Endothelial cell of umbilical vein (primary cell): ENCODE results near the gene YIPF3. TPM values are rescaled to one million over a fixed set of nuclear protein-coding genes. Genes with fewer than 3 reads are reported as not detected.
A peak's percentile ranks its signal among the peaks of the same experiment; 100 is the strongest.

Experiments
- BruUV-seq: library from RNA; stranded (reverse); fragments of 400-500 nt; replicated peaks from 2 replicates; lab custom pipeline; 2021; lab: Mats Ljungman, UMichigan
- CTCF ChIA-PET: fragments of 300-600, 350-600 bp; sonication (Branson Sonifier 250); formaldehyde crosslinking; loops from one replicate; lab custom pipeline; 2021; ENCODE audit warnings: antibody characterized with exemption, inconsistent platforms; lab: Charles Lee
- POLR2A ChIA-PET: fragments of 300-600, 350-600 bp; sonication (Branson Sonifier 250); formaldehyde crosslinking; loops from one replicate; lab custom pipeline; 2021; ENCODE audit warnings: antibody characterized with exemption, inconsistent platforms; lab: Charles Lee
- DNase-seq: peaks from one replicate; pipeline ENCODE4 v3.0.0-alpha.2; 2011; ENCODE audit warnings: low read depth, low spot score
- FAIRE-seq: peaks from 2 replicates; lab custom pipeline; 2011; peaks lifted over from hg19 to GRCh38; lab: Jason Lieb, UNC
- H2AFZ ChIP-seq: 2 replicates; pipeline ENCODE4 v1.6.0; 2012; ENCODE audit warnings: low read depth, low read length, control low read depth, inconsistent platforms
- H3K27ac ChIP-seq: 2 replicates; pipeline ENCODE4 v1.5.1; 2011; ENCODE audit warnings: low read depth, mild to moderate bottlenecking, control low read depth, low read length, moderate library complexity; ENCODE audit not compliant: insufficient read depth
- H3K27me3 ChIP-seq, 2 experiments: 2 replicates each; pipeline versions ENCODE4 v1.6.0 to v1.6.1; 2011; ENCODE audit warnings: low read length in 2 of 2, mixed read lengths in 1 of 2; ENCODE audit not compliant: control insufficient read depth in 2 of 2, insufficient read depth in 2 of 2
- H3K36me3 ChIP-seq, 2 experiments: 2 replicates in 1 of 2; 3 replicates in 1 of 2; pipeline ENCODE4 v1.5.1; 2011; ENCODE audit warnings: low read length in 2 of 2, mild to moderate bottlenecking in 1 of 2, moderate library complexity in 1 of 2; ENCODE audit not compliant: control insufficient read depth in 2 of 2, insufficient read depth in 2 of 2; ENCODE audit errors: extremely low read depth in 1 of 2
- H3K4me1 ChIP-seq: 3 replicates; pipeline ENCODE4 v1.5.1; 2011; ENCODE audit warnings: mild to moderate bottlenecking, low read length; ENCODE audit not compliant: control insufficient read depth, insufficient read depth; ENCODE audit errors: extremely low read depth
- H3K4me2 ChIP-seq: 2 replicates; pipeline ENCODE4 v1.6.1; 2011; ENCODE audit warnings: low read length, control low read depth, mixed read lengths; ENCODE audit not compliant: insufficient read depth
- H3K4me3 ChIP-seq, 3 experiments: fragments of 200-600 bp in 1 of 3; sonication (generic), shearing (Covaris generic) in 1 of 3; replicated peaks in 1 of 3; 2 replicates each; pipeline ENCODE4 v1.5.1; 2011 to 2016; ENCODE audit warnings: control low read depth in 3 of 3, low read length in 3 of 3, mild to moderate bottlenecking in 2 of 3, inconsistent platforms in 1 of 3, low read depth in 1 of 3, moderate library complexity in 1 of 3; ENCODE audit not compliant: insufficient read depth in 1 of 3
- H3K79me2 ChIP-seq: 2 replicates; pipeline ENCODE4 v1.6.0; 2012; ENCODE audit warnings: low read length, inconsistent platforms; ENCODE audit not compliant: control insufficient read depth, insufficient read depth
- H3K9ac ChIP-seq: replicated peaks from 2 replicates; pipeline ENCODE3; 2011; ENCODE audit warnings: low read length, control low read depth; ENCODE audit not compliant: insufficient read depth; ENCODE audit errors: extremely low read depth
- H3K9me1 ChIP-seq: replicated peaks from 3 replicates; pipeline ENCODE4 v1.6.0; 2011; ENCODE audit warnings: mild to moderate bottlenecking, low read length; ENCODE audit not compliant: control insufficient read depth, insufficient read depth; ENCODE audit errors: extremely low read depth
- H3K9me3 ChIP-seq: replicated peaks from 2 replicates; pipeline ENCODE4 v1.5.1; 2012; ENCODE audit warnings: low read length, inconsistent platforms; ENCODE audit not compliant: control insufficient read depth, insufficient read depth
- H4K20me1 ChIP-seq: replicated peaks from 2 replicates; pipeline ENCODE3; 2011; ENCODE audit warnings: mild to moderate bottlenecking, low read length; ENCODE audit not compliant: control insufficient read depth, insufficient read depth; ENCODE audit errors: extremely low read depth
- EZH2 ChIP-seq: IDR thresholded peaks from 2 replicates; pipeline ENCODE4 v1.6.1; 2012; ENCODE audit warnings: borderline replicate concordance, low read depth, mild to moderate bottlenecking, moderate library complexity, low read length, inconsistent platforms; ENCODE audit not compliant: severe bottlenecking
- FOS ChIP-seq: IDR thresholded peaks from 2 replicates; pipeline ENCODE4 v1.6.1; 2011; ENCODE audit warnings: mild to moderate bottlenecking, low read length, moderate library complexity, borderline replicate concordance; ENCODE audit not compliant: insufficient read depth
- GATA2 ChIP-seq: IDR thresholded peaks from 2 replicates; pipeline ENCODE4 v1.7.0; 2011; ENCODE audit warnings: low read depth, mild to moderate bottlenecking, moderate library complexity, mixed read lengths, low read length; ENCODE audit not compliant: insufficient read length, insufficient read depth
- JUN ChIP-seq: IDR thresholded peaks from 2 replicates; pipeline ENCODE4 v1.6.1; 2011; ENCODE audit warnings: borderline replicate concordance, low read depth; ENCODE audit not compliant: insufficient read length, insufficient read depth
- MAX ChIP-seq: IDR thresholded peaks from 2 replicates; pipeline ENCODE4 v1.6.1; 2011; ENCODE audit not compliant: insufficient read depth, insufficient read length
- MYC ChIP-seq: IDR thresholded peaks from one replicate; pipeline ENCODE4 v1.6.1; 2011; ENCODE audit warnings: mild to moderate bottlenecking, low read depth, low read length
- POLR2A ChIP-seq: IDR thresholded peaks from 2 replicates; pipeline ENCODE4 v1.6.1; 2012; ENCODE audit warnings: low read depth, mild to moderate bottlenecking, control low read depth, low read length
- POLR2AphosphoS5 ChIP-seq: IDR thresholded peaks from 2 replicates; pipeline ENCODE4 v1.6.1; 2012; ENCODE audit warnings: low read depth, mild to moderate bottlenecking, control low read depth, low read length, moderate library complexity; ENCODE audit not compliant: insufficient read depth
- dilution Hi-C: fragments of 300-500 bp; cut with MboI; formaldehyde crosslinking; loops from one replicate; pipeline ENCODE4 v1.15.0; 2019; ENCODE audit warnings: low sequenced_read_pairs; ENCODE audit not compliant: extremely low pct_ligation_motif_present
- intact Hi-C: fragments of 100-400 bp; cut with micrococcal nuclease; formaldehyde crosslinking; loops from one replicate; pipeline ENCODE4 v1.10.0; 2022
- polyA plus RNA-seq, 4 experiments: library from polyadenylated mRNA; depleted of rRNA in 3 of 4; stranded (reverse) in 3 of 4; unstranded in 1 of 4; fragments of >200 nt; gene quantifications; 2 replicates each; pipeline versions ENCODE4 v1.2.1 to v1.2.3, GENCODE V29; 2011 to 2012; ENCODE audit warnings: missing spikeins in 1 of 4
- total RNA-seq: library from RNA; stranded (reverse); gene quantifications from 2 replicates; pipeline ENCODE4 v1.2.3, GENCODE V29; 2021
- TF ChIP-seq, protein P1 (sequence below), 2 donors: IDR thresholded peaks; 1 replicate in 1 of 2; 2 replicates in 1 of 2; pipeline ENCODE4 v1.5.1; 2011; ENCODE audit warnings: low read length in 2 of 2, mild to moderate bottlenecking in 2 of 2, moderate library complexity in 2 of 2, control low read depth in 1 of 2, inconsistent platforms in 1 of 2, low read depth in 1 of 2; ENCODE audit not compliant: insufficient read depth in 1 of 2; ENCODE audit errors: extremely low read depth in 1 of 2

YIPF3 gene
- total and polyA plus RNA-seq, 2 donors (not counting 3 experiments of a cell fraction or from before 2014, with no cell fraction given): 119 to 470 TPM

- POLR2A ChIA-PET: no interaction called here
- H3K9ac ChIP-seq: no peak overlapping the region
- DNase-seq: no peak
- H2AFZ ChIP-seq: no peak overlapping the region
- no peak overlapping the region for H3K27ac ChIP-seq
- dilution Hi-C loops: no loop called here
- CTCF ChIA-PET: no interaction called here
- intact Hi-C loops: no loop called here
- no peaks in the 10 kb centered on the region for H3K9me3 ChIP-seq
- H3K79me2 ChIP-seq: peaks cover 18% of the 10 kb centered on the region
- TSS peak; percentile 9 for BruUV-seq
- FAIRE-seq: no peak
- H4K20me1 ChIP-seq: no peaks in the 10 kb centered on the region
- TF ChIP-seq MAX: no peak
- no peak for TF ChIP-seq POLR2AphosphoS5
- no peak for TF ChIP-seq JUN
- TF ChIP-seq EZH2: no peak
- TF ChIP-seq POLR2A: no peak
- no peak for TF ChIP-seq FOS
- TF ChIP-seq, protein P1, sequence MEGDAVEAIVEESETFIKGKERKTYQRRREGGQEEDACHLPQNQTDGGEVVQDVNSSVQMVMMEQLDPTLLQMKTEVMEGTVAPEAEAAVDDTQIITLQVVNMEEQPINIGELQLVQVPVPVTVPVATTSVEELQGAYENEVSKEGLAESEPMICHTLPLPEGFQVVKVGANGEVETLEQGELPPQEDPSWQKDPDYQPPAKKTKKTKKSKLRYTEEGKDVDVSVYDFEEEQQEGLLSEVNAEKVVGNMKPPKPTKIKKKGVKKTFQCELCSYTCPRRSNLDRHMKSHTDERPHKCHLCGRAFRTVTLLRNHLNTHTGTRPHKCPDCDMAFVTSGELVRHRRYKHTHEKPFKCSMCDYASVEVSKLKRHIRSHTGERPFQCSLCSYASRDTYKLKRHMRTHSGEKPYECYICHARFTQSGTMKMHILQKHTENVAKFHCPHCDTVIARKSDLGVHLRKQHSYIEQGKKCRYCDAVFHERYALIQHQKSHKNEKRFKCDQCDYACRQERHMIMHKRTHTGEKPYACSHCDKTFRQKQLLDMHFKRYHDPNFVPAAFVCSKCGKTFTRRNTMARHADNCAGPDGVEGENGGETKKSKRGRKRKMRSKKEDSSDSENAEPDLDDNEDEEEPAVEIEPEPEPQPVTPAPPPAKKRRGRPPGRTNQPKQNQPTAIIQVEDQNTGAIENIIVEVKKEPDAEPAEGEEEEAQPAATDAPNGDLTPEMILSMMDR (IDR thresholded peaks at IDR 0.05; ENCODE audit: extremely low read depth in 1 of 2, insufficient read depth in 1 of 2, low read depth in 1 of 2, low read length in 2 of 2): no peak
- TF ChIP-seq GATA2: no peak
- TF ChIP-seq MYC: no peak
- H3K4me2 ChIP-seq: no peak overlapping the region
- H3K9me1 ChIP-seq: no peaks in the 10 kb centered on the region
- H3K4me3 ChIP-seq: no peak overlapping the region
- peaks cover 16% of the 10 kb centered on the region for H3K4me1 ChIP-seq
- no peaks in the 10 kb centered on the region for H3K27me3 ChIP-seq
- H3K36me3 ChIP-seq: peaks cover 3 to 32% of the 10 kb centered on the region in 2 experiments
Observed at GRCh38 chr6:43511824-43512415, 4.8 kb downstream of the YIPF3 start.
